Testis (tissue), 3 donors: ENCODE data around the gene GNL3. TPM values are rescaled to one million over a fixed set of nuclear protein-coding genes. Genes with fewer than 3 reads are reported as not detected.

Experiments
- DNase-seq: peaks from one replicate; pipeline ENCODE4 v3.0.0-alpha.2; 2019
- H3K27ac ChIP-seq, 2 donors: fragments of 200-600 bp; sonication (generic); one replicate each; pipeline ENCODE4 v1.5.1; 2019
- H3K27me3 ChIP-seq: fragments of 200-600 bp; sonication (generic); one replicate; pipeline ENCODE4 v1.5.1; 2019
- H3K36me3 ChIP-seq: fragments of 200-600 bp; sonication (generic); one replicate; pipeline ENCODE4 v1.5.1; 2017; ENCODE audit warnings: low read depth; ENCODE audit errors: missing control alignments
- H3K4me1 ChIP-seq: fragments of 200-600 bp; sonication (generic); one replicate; pipeline ENCODE4 v1.5.1; 2019
- H3K4me3 ChIP-seq, 2 donors: fragments of 200-600 bp; sonication (generic); one replicate each; pipeline ENCODE4 v1.5.1; 2017 to 2019
- H3K9me3 ChIP-seq: fragments of 200-600 bp; sonication (generic); one replicate; pipeline ENCODE4 v1.5.1; 2017
- CTCF ChIP-seq, 3 experiments: fragments of 450-650 bp in 2 of 3; fragments of 200-600 bp in 1 of 3; sonication (generic) in 1 of 3; IDR thresholded peaks; one replicate each; pipeline ENCODE4 v1.5.1; 2016 to 2019; ENCODE audit warnings: antibody characterized with exemption in 3 of 3, mild to moderate bottlenecking in 2 of 3, moderate library complexity in 1 of 3
- POLR2A ChIP-seq: fragments of 450-650 bp; IDR thresholded peaks from one replicate; pipeline ENCODE4 v1.6.1; 2017; ENCODE audit warnings: antibody characterized with exemption, mild to moderate bottlenecking, moderate library complexity
- WGBS, 2 donors: methylation state at CpG; one replicate each; pipeline ENCODE4 v1.1.5; 2018; 5-methylcytosine and 5-hydroxymethylcytosine counted together
- intact Hi-C: fragments of 100-400 bp; cut with DNase I; formaldehyde crosslinking; loops from one replicate; pipeline ENCODE4 v1.15.1; 2023; ENCODE audit warnings: low total_unique reads
- polyA plus RNA-seq: library from polyadenylated mRNA; stranded (reverse); fragments of 350-450 nt; fragmentation: Illumina TruSeq; extraction: RNeasy Lipid Tissue Mini Kit (QIAGEN cat#74804); gene quantifications from one replicate; pipeline ENCODE4 v1.2.3, GENCODE V29; 2014; ENCODE audit warnings: low read depth, low replicate concordance; ENCODE audit not compliant: insufficient read depth
- total RNA-seq, 2 donors: library from RNA; depleted of rRNA; stranded (reverse); fragments of >200 nt; gene quantifications; one replicate each; pipeline ENCODE4 v1.2.3, GENCODE V29; 2016

GNL3 gene
- total and polyA plus RNA-seq, 3 donors from 2014 or later = 36.3 to 57.7 (median 50.6) TPM

- intact Hi-C loops = no loop called here
- Histone ChIP-seq H3K27me3 (no peaks in the 10 kb centered on the region), H3K4me1 (peaks cover 14% of the 10 kb centered on the region), H3K36me3 (no peaks in the 10 kb centered on the region), H3K27ac (no peak overlapping the region), H3K4me3 (no peak overlapping the region), H3K9me3 (no peaks in the 10 kb centered on the region)
- no peak for DNase-seq
- no peak for TF ChIP-seq POLR2A
- TF ChIP-seq CTCF (IDR thresholded peaks at IDR 0.05) = no peak
- 61 to 65% methylated on average over 4 of the region's 4 CpGs for WGBS, 2 donors
These were observed 21.8 kb downstream of the GNL3 start for GRCh38 chr3:52707585-52707984.

GRCh38 chr3:52710512-52710911 lies 24.7 kb downstream of the GNL3 start:
- intact Hi-C loops = no loop called here
- Histone ChIP-seq H3K4me3 (no peak overlapping the region), H3K27me3 (no peaks in the 10 kb centered on the region), H3K36me3 (no peaks in the 10 kb centered on the region), H3K27ac (no peak overlapping the region), H3K4me1 (no peaks in the 10 kb centered on the region), H3K9me3 (no peaks in the 10 kb centered on the region)
- no peak for DNase-seq
- 83 to 84% methylated on average over 2 of the region's 2 CpGs for WGBS, 2 donors
- TF ChIP-seq CTCF (IDR thresholded peaks at IDR 0.05) (no peak), POLR2A (no peak)

- DNase-seq = no peak
- H3K9me3 ChIP-seq = no peaks in the 10 kb centered on the region
- intact Hi-C loops = no loop called here
- WGBS, 2 donors = 92 to 93% methylated on average over 17 of the region's 17 CpGs
- H3K4me1 ChIP-seq = no peaks in the 10 kb centered on the region
- H3K27ac ChIP-seq = no peak overlapping the region
- H3K36me3 ChIP-seq = no peaks in the 10 kb centered on the region
- TF ChIP-seq CTCF (IDR thresholded peaks at IDR 0.05) (no peak), POLR2A (no peak)
- H3K4me3 ChIP-seq = no peak overlapping the region
- no peaks in the 10 kb centered on the region for H3K27me3 ChIP-seq
These were observed 26.7 kb downstream of the GNL3 start for GRCh38 chr3:52712291-52713212.

GRCh38 chr3:52714335-52715302 lies 28.8 kb downstream of the GNL3 start:
- Histone ChIP-seq H3K27me3 (no peaks in the 10 kb centered on the region), H3K27ac (no peak overlapping the region), H3K4me1 (no peaks in the 10 kb centered on the region), H3K36me3 (no peaks in the 10 kb centered on the region), H3K4me3 (no peak overlapping the region), H3K9me3 (no peaks in the 10 kb centered on the region)
- intact Hi-C loops = no loop called here
- TF ChIP-seq POLR2A = no peak
- no peak for TF ChIP-seq CTCF (IDR thresholded peaks at IDR 0.05)
- WGBS, 2 donors = 42 to 48% methylated on average over 8 to 38 of the region's 39 CpGs
- no peak for DNase-seq
